PC-9 (cell line): Measurements from ENCODE around the gene MKRN2OS. TPM values are rescaled to one million over a fixed set of nuclear protein-coding genes. Genes with fewer than 3 reads are reported as not detected.
A peak's percentile ranks its signal among the peaks of the same experiment; 100 is the strongest.

Source experiments
- BruUV-seq: library from RNA; stranded (reverse); fragments of 400-500 nt; replicated peaks from 2 replicates; lab custom pipeline; 2021; lab: Mats Ljungman, UMichigan
- CTCF ChIA-PET: fragments of 300-600 bp; sonication (Branson Sonifier 250); formaldehyde crosslinking; loops from one replicate; lab custom pipeline; 2022; ENCODE audit warnings: antibody characterized with exemption; lab: Charles Lee
- POLR2A ChIA-PET: fragments of 300-600 bp; sonication (Branson Sonifier 250); formaldehyde crosslinking; loops from one replicate; lab custom pipeline; 2022; ENCODE audit warnings: antibody characterized with exemption; ENCODE audit not compliant: unreplicated experiment; lab: Charles Lee
- DNase-seq, 2 experiments: peaks; one replicate each; pipeline versions ENCODE4 v3.0.0 to v3.0.0-alpha.2; 2015 to 2022; ENCODE audit warnings: mixed read lengths in 1 of 2
- H2AFZ ChIP-seq: fragments of 200-600 bp; sonication (generic); 2 replicates; pipeline ENCODE4 v1.8.1; 2017; ENCODE audit warnings: antibody characterized with exemption
- H3F3A ChIP-seq: fragments of 200-600 bp; sonication (generic); 2 replicates; pipeline ENCODE4 v1.8.1; 2017; ENCODE audit warnings: antibody characterized with exemption, mild to moderate bottlenecking, low read depth; ENCODE audit not compliant: insufficient read depth
- H3K27ac ChIP-seq: fragments of 200-600 bp; sonication (generic); 2 replicates; pipeline ENCODE4 v1.6.1; 2016; ENCODE audit warnings: mixed run types
- H3K27me3 ChIP-seq: fragments of 200-600 bp; sonication (generic); 2 replicates; pipeline ENCODE4 v1.6.1; 2016; ENCODE audit warnings: low read depth, mixed run types; ENCODE audit not compliant: insufficient read depth
- H3K36me3 ChIP-seq: fragments of 200-600 bp; sonication (generic); 2 replicates; pipeline ENCODE4 v1.6.1; 2016; ENCODE audit warnings: low read depth, mixed run types
- H3K4me1 ChIP-seq: fragments of 200-600 bp; sonication (generic); replicated peaks from 2 replicates; pipeline ENCODE4 v1.6.1; 2016; ENCODE audit warnings: mixed run types; ENCODE audit not compliant: insufficient read depth
- H3K4me2 ChIP-seq: fragments of 200-600 bp; sonication (generic); 2 replicates; pipeline ENCODE4 v1.6.1; 2017; ENCODE audit warnings: mixed run types
- H3K4me3 ChIP-seq: fragments of 200-600 bp; sonication (generic); 2 replicates; pipeline ENCODE4 v1.6.1; 2016; ENCODE audit warnings: mixed run types
- H3K79me2 ChIP-seq: fragments of 200-600 bp; sonication (generic); 2 replicates; pipeline ENCODE4 v1.6.1; 2017; ENCODE audit warnings: low read depth, mixed run types
- H3K9me2 ChIP-seq: fragments of 200-600 bp; sonication (generic); 2 replicates; pipeline ENCODE4 v1.8.1; 2017; ENCODE audit warnings: mild to moderate bottlenecking; ENCODE audit not compliant: insufficient read depth
- H3K9me3 ChIP-seq: fragments of 200-600 bp; sonication (generic); 2 replicates; pipeline ENCODE4 v1.8.1; 2016; ENCODE audit warnings: low read depth; ENCODE audit not compliant: insufficient read depth
- H4K20me1 ChIP-seq: fragments of 200-600 bp; sonication (generic); 2 replicates; pipeline ENCODE4 v1.8.1; 2017; ENCODE audit not compliant: insufficient read depth
- EZH2 ChIP-seq: fragments of 200-600 bp; sonication (generic); IDR thresholded peaks from 2 replicates; pipeline ENCODE4 v1.8.0; 2017; ENCODE audit warnings: antibody characterized with exemption, low read depth
- intact Hi-C: fragments of 100-400 bp; cut with micrococcal nuclease; formaldehyde crosslinking; loops from one replicate; pipeline ENCODE4 v1.10.0; 2022; ENCODE audit not compliant: unreplicated experiment
- total RNA-seq: library from RNA; stranded (reverse); gene quantifications from 2 replicates; pipeline ENCODE4 v1.2.3, GENCODE V29; 2021
- TF ChIP-seq, protein P1 (sequence below): fragments of 200-600 bp; sonication (generic); conservative IDR thresholded peaks from 2 replicates; pipeline ENCODE4 v1.6.1; 2017; ENCODE audit warnings: mixed run types, antibody characterized with exemption, mild to moderate bottlenecking, moderate library complexity

The MKRN2OS gene
- total RNA-seq, 1 experiment from 2014 or later, result 6.2 TPM

DNA sequence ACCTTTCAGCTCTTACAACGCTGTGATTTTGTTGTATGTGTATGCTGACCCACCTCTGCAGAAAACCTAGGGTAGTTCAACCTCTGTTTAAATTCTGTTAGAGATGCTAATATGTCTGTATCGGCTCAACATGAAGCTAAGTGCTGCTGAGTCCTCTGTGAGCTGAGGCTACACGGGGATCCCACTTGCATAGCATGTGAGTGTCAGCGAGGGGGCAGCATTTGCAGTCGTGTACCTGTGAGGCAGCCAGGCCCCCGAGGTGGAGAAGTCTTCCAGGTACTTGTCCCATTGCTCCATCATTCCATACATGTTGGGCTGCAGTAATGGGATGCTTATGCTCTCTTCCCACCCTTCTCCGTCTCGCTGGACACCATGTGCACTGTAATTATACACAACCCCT, 3.7 kb downstream of the MKRN2OS start:
- no peaks in the 10 kb centered on the region for H4K20me1 ChIP-seq
- H3K9me3 ChIP-seq, result no peaks in the 10 kb centered on the region
- TF ChIP-seq, protein P1, sequence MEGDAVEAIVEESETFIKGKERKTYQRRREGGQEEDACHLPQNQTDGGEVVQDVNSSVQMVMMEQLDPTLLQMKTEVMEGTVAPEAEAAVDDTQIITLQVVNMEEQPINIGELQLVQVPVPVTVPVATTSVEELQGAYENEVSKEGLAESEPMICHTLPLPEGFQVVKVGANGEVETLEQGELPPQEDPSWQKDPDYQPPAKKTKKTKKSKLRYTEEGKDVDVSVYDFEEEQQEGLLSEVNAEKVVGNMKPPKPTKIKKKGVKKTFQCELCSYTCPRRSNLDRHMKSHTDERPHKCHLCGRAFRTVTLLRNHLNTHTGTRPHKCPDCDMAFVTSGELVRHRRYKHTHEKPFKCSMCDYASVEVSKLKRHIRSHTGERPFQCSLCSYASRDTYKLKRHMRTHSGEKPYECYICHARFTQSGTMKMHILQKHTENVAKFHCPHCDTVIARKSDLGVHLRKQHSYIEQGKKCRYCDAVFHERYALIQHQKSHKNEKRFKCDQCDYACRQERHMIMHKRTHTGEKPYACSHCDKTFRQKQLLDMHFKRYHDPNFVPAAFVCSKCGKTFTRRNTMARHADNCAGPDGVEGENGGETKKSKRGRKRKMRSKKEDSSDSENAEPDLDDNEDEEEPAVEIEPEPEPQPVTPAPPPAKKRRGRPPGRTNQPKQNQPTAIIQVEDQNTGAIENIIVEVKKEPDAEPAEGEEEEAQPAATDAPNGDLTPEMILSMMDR, result no peak
- TF ChIP-seq EZH2, result no peak
- no peaks in the 10 kb centered on the region for H3K36me3 ChIP-seq
- ChIA-PET CTCF (no interaction called here), POLR2A (no interaction called here)
- H3K27me3 ChIP-seq, result no peaks in the 10 kb centered on the region
- BruUV-seq, result no TSS peak
- peaks cover 41% of the 10 kb centered on the region for H3F3A ChIP-seq
- H3K4me3 ChIP-seq, result no peak overlapping the region
- DNase-seq, result no peak
- H3K9me2 ChIP-seq, result no peaks in the 10 kb centered on the region
- no peak overlapping the region for H3K4me2 ChIP-seq
- intact Hi-C loops, result no loop called here
- no peaks in the 10 kb centered on the region for H3K79me2 ChIP-seq
- H2AFZ ChIP-seq, result no peak overlapping the region
- no peak overlapping the region for H3K27ac ChIP-seq
- peaks cover 22% of the 10 kb centered on the region for H3K4me1 ChIP-seq

DNA sequence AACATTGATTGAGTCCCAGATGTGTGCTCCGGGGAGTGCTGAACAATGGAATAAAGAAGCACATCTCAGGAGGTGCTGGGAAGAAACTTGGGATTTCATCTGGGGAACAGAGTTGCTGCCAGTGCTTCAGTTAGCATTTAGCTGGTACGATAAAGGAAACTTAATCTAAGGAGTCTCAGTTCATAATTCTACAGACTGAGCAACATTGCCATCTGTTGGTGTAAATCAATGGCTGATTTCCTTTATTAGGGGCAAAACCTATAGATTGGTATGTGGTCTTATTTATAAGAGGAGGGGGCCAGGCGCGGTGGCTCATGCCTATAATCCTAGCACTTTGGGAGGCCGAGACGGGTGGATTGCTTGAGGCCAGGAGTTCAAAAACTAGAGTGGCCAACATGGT, 8.9 kb downstream of the MKRN2OS start:
- Histone ChIP-seq H3K36me3 (peaks cover 15% of the 10 kb centered on the region), H3F3A (peaks cover 29% of the 10 kb centered on the region), H3K9me2 (no peaks in the 10 kb centered on the region), H4K20me1 (no peaks in the 10 kb centered on the region), H3K4me1 (peaks cover 17% of the 10 kb centered on the region), H3K27ac (no peak overlapping the region), H3K4me2 (no peak overlapping the region), H3K9me3 (no peaks in the 10 kb centered on the region), H3K79me2 (no peaks in the 10 kb centered on the region), H2AFZ (no peak overlapping the region), H3K4me3 (no peak overlapping the region), H3K27me3 (no peaks in the 10 kb centered on the region)
- intact Hi-C loops, result no loop called here
- ChIA-PET CTCF (interaction anchor here (0.7 kb wide), 1 partner anchor 9 kb away, joined by 3 read pairs; no protein-coding TSS in a partner anchor), POLR2A (no interaction called here)
- no peak for TF ChIP-seq EZH2
- TF ChIP-seq, protein P1, result 0 out of 2 replicates have a peak, but pooled peaks have one; percentile 24
- DNase-seq, result no peak
- no TSS peak for BruUV-seq

GRCh38 chr3:12532182-12532581, 13.1 kb downstream of the MKRN2OS start:
- no peak for DNase-seq
- BruUV-seq, result no TSS peak

More at GRCh38 chr3:12532182-12532581, 13.1 kb downstream of the MKRN2OS start:
- Histone ChIP-seq H3K9me2 (no peaks in the 10 kb centered on the region), H3K79me2 (no peaks in the 10 kb centered on the region; the same call in 1 of the 2 replicates), H4K20me1 (no peaks in the 10 kb centered on the region; the same call in 1 of the 2 replicates), H3K27ac (no peak overlapping the region), H2AFZ (no peak overlapping the region), H3K36me3 (peaks cover 35% of the 10 kb centered on the region), H3K4me1 (peaks cover 17% of the 10 kb centered on the region), H3K4me3 (no peak overlapping the region), H3F3A (peaks cover 42% of the 10 kb centered on the region), H3K9me3 (no peaks in the 10 kb centered on the region), H3K27me3 (no peaks in the 10 kb centered on the region), H3K4me2 (no peak overlapping the region)
- ChIA-PET POLR2A (no interaction called here), CTCF (no interaction called here)
- TF ChIP-seq, protein P1, result no peak
- TF ChIP-seq EZH2, result no peak
- intact Hi-C loops, result no loop called here
